Spleen (tissue), 7 donors: ENCODE measurements around the gene FLII.

Experiments used
- CTCF ChIP-seq, 11 experiments: fragments of 200-600 bp in 7 of 11; fragments of 450-650 bp in 4 of 11; sonication (generic) in 4 of 11; IDR thresholded peaks in 8 of 11; conservative IDR thresholded peaks in 3 of 11; 1 replicate in 7 of 11; 2 replicates in 4 of 11; pipeline versions ENCODE4 v1.4.0 to v1.8.0; 2016 to 2021; ENCODE audit warnings: antibody characterized with exemption in 11 of 11, inconsistent platforms in 4 of 11, mild to moderate bottlenecking in 1 of 11
- POLR2A ChIP-seq, 3 donors: fragments of 450-650 bp; IDR thresholded peaks; one replicate each; pipeline ENCODE4 v1.5.1; 2017; ENCODE audit warnings: antibody characterized with exemption in 3 of 3, mild to moderate bottlenecking in 1 of 3
- donor health status: DM: no; HTN: no; CAD: no; lungs with moderate emphysema.
- donor health status: DM: no; HTN: no; CAD: no.
- donor health status: DM: no; HTN: no; CAD: no.

- TF ChIP-seq POLR2A (IDR thresholded peaks at IDR 0.05) (no peak), CTCF (IDR thresholded peaks at IDR 0.05 in 8 of 11, conservative IDR thresholded peaks at IDR 0.05 in 3 of 11) (no peak)
Measured at GRCh38 chr17:18281788-18282187, 23.2 kb upstream of the FLII start.
